WTC11 (cell line): Measurements from ENCODE around the gene LETM1. TPM values are rescaled to one million over a fixed set of nuclear protein-coding genes. Genes with fewer than 3 reads are reported as not detected.

Source experiments
- ATAC-seq: fragments of 200-7000 bp; cut with Tn5 transposase; 2 replicates; pipeline ENCODE4 v1.10.0; 2021; ENCODE audit warnings: mild to moderate bottlenecking, moderate library complexity
- CTCF ChIA-PET: fragments of 300-600 bp; sonication (Branson Sonifier 250); formaldehyde crosslinking; loops from one replicate; lab custom pipeline; 2021; ENCODE audit warnings: antibody characterized with exemption; lab: Charles Lee
- POLR2A ChIA-PET: fragments of 350-600 bp; sonication (Branson Sonifier 250); formaldehyde crosslinking; loops from one replicate; lab custom pipeline; 2021; ENCODE audit warnings: antibody characterized with exemption; lab: Charles Lee
- DNase-seq: peaks from one replicate; pipeline ENCODE4 v3.0.0; 2021; ENCODE audit warnings: low spot score
- H3K27ac Mint-ChIP-seq: 2 replicates; pipeline ENCODE4 v1.8.0; 2021; ENCODE audit warnings: mixed read lengths
- H3K27me3 Mint-ChIP-seq: 2 replicates; pipeline ENCODE4 v1.8.0; 2021; ENCODE audit warnings: low read depth, mild to moderate bottlenecking, moderate library complexity, mixed read lengths
- H3K36me3 Mint-ChIP-seq: 2 replicates; pipeline ENCODE4 v1.8.0; 2021; ENCODE audit warnings: mixed read lengths
- H3K4me1 Mint-ChIP-seq: 2 replicates; pipeline ENCODE4 v1.8.0; 2022; ENCODE audit warnings: mixed read lengths
- H3K4me3 Mint-ChIP-seq: 2 replicates; pipeline ENCODE4 v1.8.0; 2021; ENCODE audit warnings: mild to moderate bottlenecking, moderate library complexity, mixed read lengths
- H3K9me3 Mint-ChIP-seq: 2 replicates; pipeline ENCODE4 v1.8.0; 2021; ENCODE audit warnings: mixed read lengths
- CBFB ChIP-seq: sonication (generic); formaldehyde crosslinking; IDR thresholded peaks from 2 replicates; pipeline ENCODE4 v1.8.1; 2022; ENCODE audit warnings: mild to moderate bottlenecking, low read depth, missing genetic modification reagents
- FOXJ3 ChIP-seq: sonication (generic); formaldehyde crosslinking; IDR thresholded peaks from 2 replicates; pipeline ENCODE4 v1.9.0; 2021; ENCODE audit warnings: missing genetic modification reagents, mild to moderate bottlenecking, borderline replicate concordance
- FOXP1 ChIP-seq: sonication (generic); formaldehyde crosslinking; IDR thresholded peaks from 2 replicates; pipeline ENCODE4 v1.8.0; 2022; ENCODE audit warnings: missing genetic modification reagents, mild to moderate bottlenecking, moderate library complexity, borderline replicate concordance
- IRF2 ChIP-seq: sonication (generic); formaldehyde crosslinking; IDR thresholded peaks from 2 replicates; pipeline ENCODE4 v1.8.0; 2022; ENCODE audit warnings: low read depth, missing genetic modification reagents, borderline replicate concordance
- JAZF1 ChIP-seq: fragments of 250-450 bp; sonication (Bioruptor Pico); IDR thresholded peaks from 2 replicates; pipeline ENCODE4 v1.9.0; 2021; ENCODE audit warnings: moderate library complexity, mild to moderate bottlenecking, inconsistent platforms
- MYBL2 ChIP-seq: sonication (generic); formaldehyde crosslinking; IDR thresholded peaks from 2 replicates; pipeline ENCODE4 v1.8.1; 2023; ENCODE audit warnings: mild to moderate bottlenecking, moderate library complexity, missing genetic modification reagents
- NFATC4 ChIP-seq: fragments of 250-450 bp; sonication (Bioruptor Pico); IDR thresholded peaks from 2 replicates; pipeline ENCODE4 v1.9.0; 2021; ENCODE audit warnings: mild to moderate bottlenecking
- OVOL2 ChIP-seq: fragments of 250-450 bp; sonication (Bioruptor Pico); IDR thresholded peaks from 2 replicates; pipeline ENCODE4 v1.9.0; 2021; ENCODE audit warnings: mild to moderate bottlenecking, borderline replicate concordance
- RORB ChIP-seq: fragments of 250-450 bp; sonication (Bioruptor Pico); IDR thresholded peaks from 2 replicates; pipeline ENCODE4 v1.9.0; 2021; ENCODE audit warnings: mild to moderate bottlenecking
- SOX15 ChIP-seq: fragments of 250-450 bp; sonication (Bioruptor Pico); IDR thresholded peaks from 2 replicates; pipeline ENCODE4 v1.9.0; 2021; ENCODE audit warnings: mild to moderate bottlenecking
- SP1 ChIP-seq: sonication (generic); formaldehyde crosslinking; conservative IDR thresholded peaks from 2 replicates; pipeline ENCODE4 v1.8.1; 2022; ENCODE audit warnings: missing genetic modification reagents
- TEAD1 ChIP-seq: sonication (generic); formaldehyde crosslinking; IDR thresholded peaks from 2 replicates; pipeline ENCODE4 v1.8.0; 2022; ENCODE audit warnings: mild to moderate bottlenecking, missing genetic modification reagents
- TP53 ChIP-seq: sonication (generic); formaldehyde crosslinking; IDR thresholded peaks from 2 replicates; pipeline ENCODE4 v1.8.1; 2023; ENCODE audit warnings: mild to moderate bottlenecking, missing genetic modification reagents
- ZBTB21 ChIP-seq: sonication (generic); formaldehyde crosslinking; IDR thresholded peaks from 2 replicates; pipeline ENCODE4 v1.8.1; 2023; ENCODE audit warnings: mild to moderate bottlenecking, missing genetic modification reagents, borderline replicate concordance
- ZNF121 ChIP-seq: sonication (generic); formaldehyde crosslinking; IDR thresholded peaks from 2 replicates; pipeline ENCODE4 v1.8.0; 2023; ENCODE audit warnings: missing genetic modification reagents
- ZNF138 ChIP-seq: sonication (generic); formaldehyde crosslinking; conservative IDR thresholded peaks from 2 replicates; pipeline ENCODE4 v1.8.1; 2022; ENCODE audit warnings: mild to moderate bottlenecking, moderate library complexity, missing genetic modification reagents
- ZNF317 ChIP-seq: sonication (generic); formaldehyde crosslinking; IDR thresholded peaks from 2 replicates; pipeline ENCODE4 v1.8.1; 2023; ENCODE audit warnings: low read depth, mild to moderate bottlenecking, moderate library complexity, missing genetic modification reagents, borderline replicate concordance
- ZNF396 ChIP-seq: fragments of 250-450 bp; sonication (Bioruptor Pico); IDR thresholded peaks from 2 replicates; pipeline ENCODE4 v1.8.0; 2021; ENCODE audit warnings: mild to moderate bottlenecking, moderate library complexity, borderline replicate concordance
- total RNA-seq: library from RNA; stranded (reverse); gene quantifications from 3 replicates; pipeline ENCODE4 v1.2.3, GENCODE V29; 2021
- TF ChIP-seq, protein P1 (sequence below): sonication (generic); formaldehyde crosslinking; IDR thresholded peaks from 2 replicates; pipeline ENCODE4 v1.8.1; 2023; ENCODE audit warnings: mild to moderate bottlenecking, missing genetic modification reagents
- TF ChIP-seq, protein P2 (sequence below): sonication (generic); formaldehyde crosslinking; IDR thresholded peaks from 2 replicates; pipeline ENCODE4 v1.8.1; 2022; ENCODE audit warnings: low read depth, mild to moderate bottlenecking, moderate library complexity, missing genetic modification reagents, borderline replicate concordance
- TF ChIP-seq, protein P3 (sequence below): fragments of 250-450 bp; sonication (Bioruptor Pico); IDR thresholded peaks from 2 replicates; pipeline ENCODE4 v1.8.0; 2021; ENCODE audit warnings: mild to moderate bottlenecking
- TF ChIP-seq, protein P4 (sequence below): sonication (generic); formaldehyde crosslinking; IDR thresholded peaks from 2 replicates; pipeline ENCODE4 v1.8.0; 2023; ENCODE audit warnings: mild to moderate bottlenecking, missing genetic modification reagents
- TF ChIP-seq, protein P5 (sequence below): sonication (generic); formaldehyde crosslinking; conservative IDR thresholded peaks from 2 replicates; pipeline ENCODE4 v1.8.1; 2022; ENCODE audit warnings: mild to moderate bottlenecking, missing genetic modification reagents
- TF ChIP-seq, protein P6 (sequence below): sonication (generic); formaldehyde crosslinking; IDR thresholded peaks from 2 replicates; pipeline ENCODE4 v1.8.1; 2022; ENCODE audit warnings: low read depth, missing genetic modification reagents, borderline replicate concordance
- TF ChIP-seq, protein P7 (sequence below): fragments of 250-450 bp; sonication (Bioruptor Pico); IDR thresholded peaks from 2 replicates; pipeline ENCODE4 v1.9.0; 2021; ENCODE audit warnings: mild to moderate bottlenecking
- TF ChIP-seq, protein P8 (sequence below): sonication (generic); formaldehyde crosslinking; IDR thresholded peaks from 2 replicates; pipeline ENCODE4 v1.8.0; 2023; ENCODE audit warnings: missing genetic modification reagents
- TF ChIP-seq, protein P9 (sequence below): sonication (generic); formaldehyde crosslinking; IDR thresholded peaks from 2 replicates; pipeline ENCODE4 v1.8.1; 2022; ENCODE audit warnings: missing genetic modification reagents, borderline replicate concordance

Gene LETM1
- total RNA-seq, 1 experiment from 2014 or later = 66.7 TPM

DNA sequence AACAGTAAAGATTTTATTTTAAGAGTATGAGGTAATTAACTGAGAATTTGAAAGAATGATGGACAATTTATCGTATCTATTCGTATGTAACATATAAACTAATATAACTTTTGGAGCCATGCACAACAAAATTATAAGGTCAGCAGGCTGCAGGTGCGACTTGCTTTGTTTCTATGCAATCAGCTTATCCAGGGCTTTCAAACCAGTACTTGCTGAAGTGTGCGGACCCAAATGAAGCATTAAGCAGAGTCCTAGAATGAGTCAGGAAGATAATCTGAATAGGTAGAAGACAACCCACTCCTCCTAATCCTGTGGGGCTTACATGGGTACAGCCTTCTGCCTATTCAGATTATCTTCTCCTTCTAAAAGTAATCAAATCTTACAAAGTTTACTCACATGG, 17.3 kb upstream of the LETM1 start:
- Mint-ChIP-seq H3K9me3 (no peaks in the 10 kb centered on the region), H3K4me3 (peak overlapping the region; percentile 77), H3K36me3 (no peaks in the 10 kb centered on the region), H3K27ac (no peak overlapping the region), H3K27me3 (peaks cover 22% of the 10 kb centered on the region), H3K4me1 (peaks cover 34% of the 10 kb centered on the region)
- ChIA-PET CTCF (no interaction called here), POLR2A (no interaction called here)
- ATAC-seq (no peak), DNase-seq (no peak)
- TF ChIP-seq SOX15 (CRISPR knock-in tag) (no peak), FOXJ3 (CRISPR knock-in tag) (no peak), ZNF138 (no peak), CBFB (no peak), JAZF1 (CRISPR knock-in tag) (no peak), OVOL2 (no peak), ZNF121 (CRISPR knock-in tag) (no peak)
- TF ChIP-seq, protein P1, sequence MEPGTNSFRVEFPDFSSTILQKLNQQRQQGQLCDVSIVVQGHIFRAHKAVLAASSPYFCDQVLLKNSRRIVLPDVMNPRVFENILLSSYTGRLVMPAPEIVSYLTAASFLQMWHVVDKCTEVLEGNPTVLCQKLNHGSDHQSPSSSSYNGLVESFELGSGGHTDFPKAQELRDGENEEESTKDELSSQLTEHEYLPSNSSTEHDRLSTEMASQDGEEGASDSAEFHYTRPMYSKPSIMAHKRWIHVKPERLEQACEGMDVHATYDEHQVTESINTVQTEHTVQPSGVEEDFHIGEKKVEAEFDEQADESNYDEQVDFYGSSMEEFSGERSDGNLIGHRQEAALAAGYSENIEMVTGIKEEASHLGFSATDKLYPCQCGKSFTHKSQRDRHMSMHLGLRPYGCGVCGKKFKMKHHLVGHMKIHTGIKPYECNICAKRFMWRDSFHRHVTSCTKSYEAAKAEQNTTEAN (CRISPR knock-in tag) = no peak
- TF ChIP-seq, protein P2, sequence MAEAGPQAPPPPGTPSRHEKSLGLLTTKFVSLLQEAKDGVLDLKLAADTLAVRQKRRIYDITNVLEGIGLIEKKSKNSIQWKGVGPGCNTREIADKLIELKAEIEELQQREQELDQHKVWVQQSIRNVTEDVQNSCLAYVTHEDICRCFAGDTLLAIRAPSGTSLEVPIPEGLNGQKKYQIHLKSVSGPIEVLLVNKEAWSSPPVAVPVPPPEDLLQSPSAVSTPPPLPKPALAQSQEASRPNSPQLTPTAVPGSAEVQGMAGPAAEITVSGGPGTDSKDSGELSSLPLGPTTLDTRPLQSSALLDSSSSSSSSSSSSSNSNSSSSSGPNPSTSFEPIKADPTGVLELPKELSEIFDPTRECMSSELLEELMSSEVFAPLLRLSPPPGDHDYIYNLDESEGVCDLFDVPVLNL (CRISPR knock-in tag) = no peak
- TF ChIP-seq, protein P3, sequence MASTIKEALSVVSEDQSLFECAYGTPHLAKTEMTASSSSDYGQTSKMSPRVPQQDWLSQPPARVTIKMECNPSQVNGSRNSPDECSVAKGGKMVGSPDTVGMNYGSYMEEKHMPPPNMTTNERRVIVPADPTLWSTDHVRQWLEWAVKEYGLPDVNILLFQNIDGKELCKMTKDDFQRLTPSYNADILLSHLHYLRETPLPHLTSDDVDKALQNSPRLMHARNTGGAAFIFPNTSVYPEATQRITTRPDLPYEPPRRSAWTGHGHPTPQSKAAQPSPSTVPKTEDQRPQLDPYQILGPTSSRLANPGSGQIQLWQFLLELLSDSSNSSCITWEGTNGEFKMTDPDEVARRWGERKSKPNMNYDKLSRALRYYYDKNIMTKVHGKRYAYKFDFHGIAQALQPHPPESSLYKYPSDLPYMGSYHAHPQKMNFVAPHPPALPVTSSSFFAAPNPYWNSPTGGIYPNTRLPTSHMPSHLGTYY = no peak
- TF ChIP-seq, protein P4, sequence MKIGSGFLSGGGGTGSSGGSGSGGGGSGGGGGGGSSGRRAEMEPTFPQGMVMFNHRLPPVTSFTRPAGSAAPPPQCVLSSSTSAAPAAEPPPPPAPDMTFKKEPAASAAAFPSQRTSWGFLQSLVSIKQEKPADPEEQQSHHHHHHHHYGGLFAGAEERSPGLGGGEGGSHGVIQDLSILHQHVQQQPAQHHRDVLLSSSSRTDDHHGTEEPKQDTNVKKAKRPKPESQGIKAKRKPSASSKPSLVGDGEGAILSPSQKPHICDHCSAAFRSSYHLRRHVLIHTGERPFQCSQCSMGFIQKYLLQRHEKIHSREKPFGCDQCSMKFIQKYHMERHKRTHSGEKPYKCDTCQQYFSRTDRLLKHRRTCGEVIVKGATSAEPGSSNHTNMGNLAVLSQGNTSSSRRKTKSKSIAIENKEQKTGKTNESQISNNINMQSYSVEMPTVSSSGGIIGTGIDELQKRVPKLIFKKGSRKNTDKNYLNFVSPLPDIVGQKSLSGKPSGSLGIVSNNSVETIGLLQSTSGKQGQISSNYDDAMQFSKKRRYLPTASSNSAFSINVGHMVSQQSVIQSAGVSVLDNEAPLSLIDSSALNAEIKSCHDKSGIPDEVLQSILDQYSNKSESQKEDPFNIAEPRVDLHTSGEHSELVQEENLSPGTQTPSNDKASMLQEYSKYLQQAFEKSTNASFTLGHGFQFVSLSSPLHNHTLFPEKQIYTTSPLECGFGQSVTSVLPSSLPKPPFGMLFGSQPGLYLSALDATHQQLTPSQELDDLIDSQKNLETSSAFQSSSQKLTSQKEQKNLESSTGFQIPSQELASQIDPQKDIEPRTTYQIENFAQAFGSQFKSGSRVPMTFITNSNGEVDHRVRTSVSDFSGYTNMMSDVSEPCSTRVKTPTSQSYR = no peak
- TF ChIP-seq, protein P5, sequence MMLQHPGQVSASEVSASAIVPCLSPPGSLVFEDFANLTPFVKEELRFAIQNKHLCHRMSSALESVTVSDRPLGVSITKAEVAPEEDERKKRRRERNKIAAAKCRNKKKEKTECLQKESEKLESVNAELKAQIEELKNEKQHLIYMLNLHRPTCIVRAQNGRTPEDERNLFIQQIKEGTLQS = no peak
- TF ChIP-seq, protein P6, sequence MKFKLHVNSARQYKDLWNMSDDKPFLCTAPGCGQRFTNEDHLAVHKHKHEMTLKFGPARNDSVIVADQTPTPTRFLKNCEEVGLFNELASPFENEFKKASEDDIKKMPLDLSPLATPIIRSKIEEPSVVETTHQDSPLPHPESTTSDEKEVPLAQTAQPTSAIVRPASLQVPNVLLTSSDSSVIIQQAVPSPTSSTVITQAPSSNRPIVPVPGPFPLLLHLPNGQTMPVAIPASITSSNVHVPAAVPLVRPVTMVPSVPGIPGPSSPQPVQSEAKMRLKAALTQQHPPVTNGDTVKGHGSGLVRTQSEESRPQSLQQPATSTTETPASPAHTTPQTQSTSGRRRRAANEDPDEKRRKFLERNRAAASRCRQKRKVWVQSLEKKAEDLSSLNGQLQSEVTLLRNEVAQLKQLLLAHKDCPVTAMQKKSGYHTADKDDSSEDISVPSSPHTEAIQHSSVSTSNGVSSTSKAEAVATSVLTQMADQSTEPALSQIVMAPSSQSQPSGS = no peak
- TF ChIP-seq, protein P7, sequence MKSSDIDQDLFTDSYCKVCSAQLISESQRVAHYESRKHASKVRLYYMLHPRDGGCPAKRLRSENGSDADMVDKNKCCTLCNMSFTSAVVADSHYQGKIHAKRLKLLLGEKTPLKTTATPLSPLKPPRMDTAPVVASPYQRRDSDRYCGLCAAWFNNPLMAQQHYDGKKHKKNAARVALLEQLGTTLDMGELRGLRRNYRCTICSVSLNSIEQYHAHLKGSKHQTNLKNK (CRISPR knock-in tag) = no peak

DNA sequence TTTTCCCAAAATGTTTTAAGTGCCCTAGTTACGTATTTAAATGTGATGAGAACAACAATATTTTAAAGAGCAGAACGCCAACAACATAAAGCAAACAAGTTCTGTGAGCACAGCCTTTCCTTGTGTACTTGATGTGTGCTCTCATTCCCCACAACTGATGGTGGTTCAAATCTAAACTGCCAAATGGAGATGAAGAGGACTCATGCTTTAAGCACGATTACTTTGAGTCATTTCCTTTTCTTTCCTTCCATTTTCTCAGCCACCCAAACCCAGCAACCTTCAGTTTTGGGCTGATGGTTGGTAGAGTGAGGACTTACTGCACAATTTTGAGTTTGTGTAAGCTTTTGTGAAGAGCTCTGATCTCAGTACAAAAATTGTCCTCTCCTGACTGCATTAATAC, 16.9 kb upstream of the LETM1 start:
- Mint-ChIP-seq H3K4me3 (peak overlapping the region; percentile 77), H3K4me1 (peaks cover 34% of the 10 kb centered on the region), H3K27ac (no peak overlapping the region), H3K9me3 (no peaks in the 10 kb centered on the region), H3K36me3 (no peaks in the 10 kb centered on the region), H3K27me3 (peaks cover 26% of the 10 kb centered on the region)
- no peak for TF ChIP-seq ZNF317
- TF ChIP-seq RORB = no peak
- no peak for TF ChIP-seq SP1 (CRISPR knock-in tag)
- no peak for TF ChIP-seq CBFB
- no peak for TF ChIP-seq ZNF121 (CRISPR knock-in tag)
- no peak for TF ChIP-seq TEAD1
- no peak for TF ChIP-seq FOXP1
- no peak for TF ChIP-seq MYBL2 (CRISPR knock-in tag)
- no peak for TF ChIP-seq IRF2 (CRISPR knock-in tag)
- no peak for TF ChIP-seq NFATC4 (CRISPR knock-in tag)
- no peak for TF ChIP-seq ZBTB21 (CRISPR knock-in tag)
- no peak for TF ChIP-seq ZNF396
- TF ChIP-seq, protein P8, sequence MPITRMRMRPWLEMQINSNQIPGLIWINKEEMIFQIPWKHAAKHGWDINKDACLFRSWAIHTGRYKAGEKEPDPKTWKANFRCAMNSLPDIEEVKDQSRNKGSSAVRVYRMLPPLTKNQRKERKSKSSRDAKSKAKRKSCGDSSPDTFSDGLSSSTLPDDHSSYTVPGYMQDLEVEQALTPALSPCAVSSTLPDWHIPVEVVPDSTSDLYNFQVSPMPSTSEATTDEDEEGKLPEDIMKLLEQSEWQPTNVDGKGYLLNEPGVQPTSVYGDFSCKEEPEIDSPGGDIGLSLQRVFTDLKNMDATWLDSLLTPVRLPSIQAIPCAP (CRISPR knock-in tag) = no peak
- TF ChIP-seq, protein P9, sequence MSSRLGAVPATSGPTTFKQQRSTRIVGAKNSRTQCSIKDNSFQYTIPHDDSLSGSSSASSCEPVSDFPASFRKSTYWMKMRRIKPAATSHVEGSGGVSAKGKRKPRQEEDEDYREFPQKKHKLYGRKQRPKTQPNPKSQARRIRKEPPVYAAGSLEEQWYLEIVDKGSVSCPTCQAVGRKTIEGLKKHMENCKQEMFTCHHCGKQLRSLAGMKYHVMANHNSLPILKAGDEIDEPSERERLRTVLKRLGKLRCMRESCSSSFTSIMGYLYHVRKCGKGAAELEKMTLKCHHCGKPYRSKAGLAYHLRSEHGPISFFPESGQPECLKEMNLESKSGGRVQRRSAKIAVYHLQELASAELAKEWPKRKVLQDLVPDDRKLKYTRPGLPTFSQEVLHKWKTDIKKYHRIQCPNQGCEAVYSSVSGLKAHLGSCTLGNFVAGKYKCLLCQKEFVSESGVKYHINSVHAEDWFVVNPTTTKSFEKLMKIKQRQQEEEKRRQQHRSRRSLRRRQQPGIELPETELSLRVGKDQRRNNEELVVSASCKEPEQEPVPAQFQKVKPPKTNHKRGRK = no peak
- no peak for TF ChIP-seq TP53 (CRISPR knock-in tag)
- ATAC-seq (no peak), DNase-seq (no peak)
- CTCF ChIA-PET = no interaction called here
- POLR2A ChIA-PET = no interaction called here
